Thoracic aorta (tissue), 2 donors: ENCODE results near the gene ADCY10. TPM values are rescaled to one million over a fixed set of nuclear protein-coding genes. Genes with fewer than 3 reads are reported as not detected.
A peak's percentile ranks its signal among the peaks of the same experiment; 100 is the strongest.

ENCODE experiments used
- ATAC-seq: fragments of 150-250 bp; one replicate; pipeline ENCODE4 v1.8.0; 2017; ENCODE audit warnings: low read depth; ENCODE audit not compliant: insufficient number of reproducible peaks, low FRiP score
- DNase-seq: peaks from one replicate; pipeline ENCODE4 v3.0.0-alpha.2; 2020; ENCODE audit warnings: low spot score
- H3K27ac ChIP-seq, 2 donors: fragments of 200-600 bp; sonication (generic); 1 replicate in 1 of 2; 2 replicates in 1 of 2; pipeline ENCODE4 v1.5.1; 2016; ENCODE audit warnings: mild to moderate bottlenecking in 2 of 2, moderate library complexity in 2 of 2
- H3K27me3 ChIP-seq: fragments of 200-600 bp; sonication (generic); replicated peaks from 2 replicates; pipeline ENCODE4 v1.6.0; 2016; ENCODE audit warnings: mild to moderate bottlenecking; ENCODE audit not compliant: insufficient read depth
- H3K36me3 ChIP-seq: fragments of 200-600 bp; sonication (generic); one replicate; pipeline ENCODE4 v1.5.1; 2016
- H3K4me1 ChIP-seq, 2 donors: fragments of 200-600 bp; sonication (generic); 1 replicate in 1 of 2; 2 replicates in 1 of 2; pipeline versions ENCODE4 v1.5.1 to v1.6.0; 2016; ENCODE audit warnings: low read depth in 2 of 2, mild to moderate bottlenecking in 1 of 2; ENCODE audit not compliant: control insufficient read depth in 1 of 2
- H3K4me3 ChIP-seq: fragments of 200-600 bp; sonication (generic); 2 replicates; pipeline ENCODE4 v1.5.1; 2016; ENCODE audit warnings: mild to moderate bottlenecking
- H3K9me3 ChIP-seq: fragments of 200-600 bp; sonication (generic); 2 replicates; pipeline ENCODE4 v1.5.1; 2016
- total RNA-seq, 2 donors: library from RNA; depleted of rRNA; stranded (reverse); fragments of >200 nt; gene quantifications; one replicate each; pipeline versions ENCODE4 v1.1.0 to v1.2.3, GENCODE V29; 2016
- TF ChIP-seq, protein P1 (sequence below): fragments of 200-600 bp; sonication (generic); IDR thresholded peaks from one replicate; pipeline ENCODE4 v1.5.1; 2019; ENCODE audit warnings: antibody characterized with exemption

The ADCY10 gene
- total RNA-seq, 2 donors from 2014 or later, result 0.54 TPM; not detected in 1

GRCh38 chr1:167922023-167922422 lies 8.1 kb upstream of the ADCY10 start:
- no peaks in the 10 kb centered on the region for H3K27me3 ChIP-seq
- H3K4me3 ChIP-seq, result peak overlapping the region; percentile 12
- TF ChIP-seq, protein P1, sequence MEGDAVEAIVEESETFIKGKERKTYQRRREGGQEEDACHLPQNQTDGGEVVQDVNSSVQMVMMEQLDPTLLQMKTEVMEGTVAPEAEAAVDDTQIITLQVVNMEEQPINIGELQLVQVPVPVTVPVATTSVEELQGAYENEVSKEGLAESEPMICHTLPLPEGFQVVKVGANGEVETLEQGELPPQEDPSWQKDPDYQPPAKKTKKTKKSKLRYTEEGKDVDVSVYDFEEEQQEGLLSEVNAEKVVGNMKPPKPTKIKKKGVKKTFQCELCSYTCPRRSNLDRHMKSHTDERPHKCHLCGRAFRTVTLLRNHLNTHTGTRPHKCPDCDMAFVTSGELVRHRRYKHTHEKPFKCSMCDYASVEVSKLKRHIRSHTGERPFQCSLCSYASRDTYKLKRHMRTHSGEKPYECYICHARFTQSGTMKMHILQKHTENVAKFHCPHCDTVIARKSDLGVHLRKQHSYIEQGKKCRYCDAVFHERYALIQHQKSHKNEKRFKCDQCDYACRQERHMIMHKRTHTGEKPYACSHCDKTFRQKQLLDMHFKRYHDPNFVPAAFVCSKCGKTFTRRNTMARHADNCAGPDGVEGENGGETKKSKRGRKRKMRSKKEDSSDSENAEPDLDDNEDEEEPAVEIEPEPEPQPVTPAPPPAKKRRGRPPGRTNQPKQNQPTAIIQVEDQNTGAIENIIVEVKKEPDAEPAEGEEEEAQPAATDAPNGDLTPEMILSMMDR, result no peak
- H3K9me3 ChIP-seq, result no peaks in the 10 kb centered on the region
- no peak for ATAC-seq
- H3K27ac ChIP-seq, result no peak overlapping the region
- H3K36me3 ChIP-seq, result no peaks in the 10 kb centered on the region
- peaks cover 11 to 19% of the 10 kb centered on the region in 2 donors for H3K4me1 ChIP-seq
- DNase-seq, result no peak

DNA sequence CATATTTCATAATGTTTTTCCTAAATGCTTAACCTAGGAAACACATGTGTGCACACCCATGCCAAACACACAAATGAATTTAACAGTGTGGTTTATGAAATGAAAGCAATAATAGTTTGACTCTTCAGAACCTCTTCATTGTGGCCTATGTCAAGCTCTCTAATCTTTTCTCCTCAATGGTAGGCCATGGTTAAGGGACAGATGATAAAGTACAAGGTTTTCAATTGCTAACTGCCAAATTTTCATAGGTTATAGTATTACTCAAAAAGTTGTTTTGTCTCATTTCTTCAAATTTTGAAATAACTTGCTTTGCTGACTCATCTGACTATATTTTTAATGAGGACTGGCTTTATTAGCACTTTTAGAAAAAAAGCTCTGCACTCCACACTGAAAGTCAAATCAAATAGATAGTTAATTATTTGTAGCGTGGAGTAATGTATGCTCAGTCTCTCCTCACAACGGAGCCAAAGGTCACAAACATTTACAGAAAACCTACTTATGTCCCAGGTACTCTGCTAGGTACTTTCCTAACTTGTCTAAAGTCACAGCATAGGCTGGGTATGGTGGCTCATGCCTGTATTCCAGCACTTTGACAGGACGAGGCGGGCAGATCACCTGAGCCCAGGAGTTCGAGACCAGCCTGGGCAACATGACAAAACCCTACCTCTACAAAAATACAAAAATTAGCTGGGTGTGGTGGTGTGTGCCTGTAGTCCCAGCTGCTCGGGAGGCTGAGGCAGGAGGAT lies 3.0 kb upstream of the ADCY10 start:
- no peak overlapping the region for H3K27ac ChIP-seq
- peaks cover 5% of the 10 kb centered on the region for H3K36me3 ChIP-seq
- H3K4me3 ChIP-seq, result no peak overlapping the region
- ATAC-seq, result no peak
- H3K4me1 ChIP-seq, result peaks cover 3% of the 10 kb centered on the region in 2 donors
- H3K27me3 ChIP-seq, result no peaks in the 10 kb centered on the region
- TF ChIP-seq, protein P1, result no peak
- no peaks in the 10 kb centered on the region for H3K9me3 ChIP-seq
- DNase-seq, result no peak

DNA sequence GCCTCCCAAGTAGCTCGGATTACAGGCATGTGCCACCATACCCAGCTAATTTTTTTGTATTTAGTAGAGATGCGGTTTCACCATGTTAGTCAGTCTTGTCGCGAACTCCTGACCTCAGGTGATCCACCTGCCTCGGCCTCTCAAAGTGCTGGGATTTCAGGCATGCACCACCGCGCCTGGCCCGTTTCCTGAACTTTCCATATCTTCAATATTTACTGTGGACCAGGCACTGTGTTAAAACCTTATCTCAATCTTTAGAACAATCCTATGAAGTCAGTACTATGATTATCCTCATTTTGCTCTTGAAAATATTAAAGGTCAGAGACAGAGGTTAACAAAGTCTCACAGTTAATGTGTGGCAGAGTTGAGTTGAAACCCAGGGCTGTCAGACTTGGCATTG lies 1.6 kb upstream of the ADCY10 start:
- Histone ChIP-seq H3K9me3 (no peaks in the 10 kb centered on the region), H3K36me3 (peaks cover 5% of the 10 kb centered on the region), H3K4me1 (peaks cover 10 to 16% of the 10 kb centered on the region in 2 donors), H3K4me3 (no peak overlapping the region), H3K27me3 (no peaks in the 10 kb centered on the region), H3K27ac (no peak overlapping the region)
- TF ChIP-seq, protein P1, result no peak
- ATAC-seq (no peak), DNase-seq (no peak)

GRCh38 chr1:167912294-167912693 lies 1.6 kb downstream of the ADCY10 start:
- ATAC-seq, result no peak
- Histone ChIP-seq H3K4me1 (peaks cover 17 to 22% of the 10 kb centered on the region in 2 donors), H3K4me3 (no peak overlapping the region), H3K27me3 (no peaks in the 10 kb centered on the region), H3K36me3 (peaks cover 5% of the 10 kb centered on the region), H3K27ac (no peak overlapping the region), H3K9me3 (no peaks in the 10 kb centered on the region)
- TF ChIP-seq, protein P1, result no peak
- DNase-seq, result no peak

DNA sequence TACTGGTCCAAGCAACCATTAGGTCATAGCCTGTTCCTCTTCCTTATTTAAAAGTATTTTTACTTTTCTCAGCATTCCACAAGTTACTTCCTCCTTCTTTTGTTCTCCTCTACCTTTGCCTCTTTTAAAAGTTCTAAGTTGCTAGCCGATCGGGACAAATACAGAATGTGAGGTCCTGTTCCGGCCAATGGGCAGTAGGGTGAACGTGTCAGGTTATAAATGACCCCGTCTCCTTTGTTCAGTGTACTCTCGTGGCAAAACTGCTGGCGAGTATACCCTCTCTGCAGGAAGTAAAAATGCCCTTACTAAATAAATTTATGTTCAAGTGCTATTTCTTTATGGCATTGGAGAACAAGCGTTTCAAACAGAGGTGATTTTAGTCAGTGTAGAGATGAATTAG lies 2.5 kb downstream of the ADCY10 start:
- TF ChIP-seq, protein P1, result no peak
- DNase-seq (no peak), ATAC-seq (no peak)
- Histone ChIP-seq H3K9me3 (no peaks in the 10 kb centered on the region), H3K4me3 (peak overlapping the region; percentile 52), H3K27me3 (no peaks in the 10 kb centered on the region), H3K27ac (peak overlapping the region; percentile 44 to 50), H3K36me3 (peaks cover 5% of the 10 kb centered on the region), H3K4me1 (peaks cover 17 to 22% of the 10 kb centered on the region in 2 donors)
